GM12872 (cell line): ENCODE data around the gene RHOF.

Experiments used
- TF ChIP-seq, protein P1 (sequence below): IDR thresholded peaks from 3 replicates; pipeline ENCODE4 v1.5.1; 2011; ENCODE audit warnings: low read depth, mild to moderate bottlenecking, low read length, moderate library complexity; ENCODE audit not compliant: insufficient read depth

The RHOF gene

DNA sequence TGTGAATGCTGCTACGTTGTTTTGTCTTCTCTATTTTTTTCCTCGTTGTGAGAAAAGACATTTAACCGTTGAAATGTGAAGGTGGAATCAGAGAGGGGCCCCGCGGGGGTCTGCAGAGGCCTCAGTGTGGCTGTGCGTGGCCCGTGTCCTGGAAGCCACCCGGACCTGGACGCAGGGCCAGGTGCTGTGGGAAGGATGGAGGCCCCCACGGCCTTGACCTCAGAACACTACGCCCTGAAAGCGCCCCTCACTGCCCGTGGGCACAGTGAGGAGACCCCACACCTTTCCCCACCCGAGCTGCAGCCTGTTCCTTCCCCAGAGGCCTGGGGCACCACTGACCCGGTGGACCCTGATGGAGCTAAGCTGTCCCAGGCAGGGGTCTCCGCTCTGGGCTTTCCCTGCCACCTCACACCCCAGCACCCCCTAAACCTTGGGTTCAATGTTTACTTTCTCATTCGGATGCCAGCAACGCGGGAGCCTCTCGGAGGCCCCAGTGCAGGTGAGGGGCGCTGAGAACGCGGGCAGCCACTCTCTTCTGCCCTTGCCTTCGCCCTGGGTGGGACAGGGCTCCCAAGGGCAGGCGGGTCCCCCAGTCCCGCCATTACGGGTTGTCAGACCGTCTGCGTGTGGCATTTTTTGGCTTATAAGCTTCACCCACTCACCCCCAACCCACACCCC, 37.2 kb upstream of the RHOF start:
- TF ChIP-seq, protein P1, sequence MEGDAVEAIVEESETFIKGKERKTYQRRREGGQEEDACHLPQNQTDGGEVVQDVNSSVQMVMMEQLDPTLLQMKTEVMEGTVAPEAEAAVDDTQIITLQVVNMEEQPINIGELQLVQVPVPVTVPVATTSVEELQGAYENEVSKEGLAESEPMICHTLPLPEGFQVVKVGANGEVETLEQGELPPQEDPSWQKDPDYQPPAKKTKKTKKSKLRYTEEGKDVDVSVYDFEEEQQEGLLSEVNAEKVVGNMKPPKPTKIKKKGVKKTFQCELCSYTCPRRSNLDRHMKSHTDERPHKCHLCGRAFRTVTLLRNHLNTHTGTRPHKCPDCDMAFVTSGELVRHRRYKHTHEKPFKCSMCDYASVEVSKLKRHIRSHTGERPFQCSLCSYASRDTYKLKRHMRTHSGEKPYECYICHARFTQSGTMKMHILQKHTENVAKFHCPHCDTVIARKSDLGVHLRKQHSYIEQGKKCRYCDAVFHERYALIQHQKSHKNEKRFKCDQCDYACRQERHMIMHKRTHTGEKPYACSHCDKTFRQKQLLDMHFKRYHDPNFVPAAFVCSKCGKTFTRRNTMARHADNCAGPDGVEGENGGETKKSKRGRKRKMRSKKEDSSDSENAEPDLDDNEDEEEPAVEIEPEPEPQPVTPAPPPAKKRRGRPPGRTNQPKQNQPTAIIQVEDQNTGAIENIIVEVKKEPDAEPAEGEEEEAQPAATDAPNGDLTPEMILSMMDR: no peak

DNA sequence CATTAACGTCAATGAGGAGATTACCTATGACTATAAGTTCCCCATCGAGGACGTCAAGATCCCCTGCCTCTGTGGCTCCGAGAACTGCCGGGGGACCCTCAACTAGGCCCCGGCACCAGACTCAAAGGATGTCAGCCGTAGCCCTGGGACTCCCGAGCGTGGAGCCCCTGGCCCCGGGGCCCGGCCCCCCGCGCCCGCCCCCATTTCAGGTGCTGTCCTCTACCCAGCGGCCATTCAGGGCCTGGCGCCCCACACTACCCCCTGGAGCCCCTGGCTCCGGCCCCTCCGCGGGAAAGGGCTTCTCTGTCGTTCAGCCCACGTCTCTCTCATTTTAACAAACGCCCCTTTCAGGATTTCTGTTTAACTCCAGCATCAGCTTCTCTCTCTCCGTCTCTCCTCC, 36.6 kb upstream of the RHOF start:
- TF ChIP-seq, protein P1: no peak

DNA sequence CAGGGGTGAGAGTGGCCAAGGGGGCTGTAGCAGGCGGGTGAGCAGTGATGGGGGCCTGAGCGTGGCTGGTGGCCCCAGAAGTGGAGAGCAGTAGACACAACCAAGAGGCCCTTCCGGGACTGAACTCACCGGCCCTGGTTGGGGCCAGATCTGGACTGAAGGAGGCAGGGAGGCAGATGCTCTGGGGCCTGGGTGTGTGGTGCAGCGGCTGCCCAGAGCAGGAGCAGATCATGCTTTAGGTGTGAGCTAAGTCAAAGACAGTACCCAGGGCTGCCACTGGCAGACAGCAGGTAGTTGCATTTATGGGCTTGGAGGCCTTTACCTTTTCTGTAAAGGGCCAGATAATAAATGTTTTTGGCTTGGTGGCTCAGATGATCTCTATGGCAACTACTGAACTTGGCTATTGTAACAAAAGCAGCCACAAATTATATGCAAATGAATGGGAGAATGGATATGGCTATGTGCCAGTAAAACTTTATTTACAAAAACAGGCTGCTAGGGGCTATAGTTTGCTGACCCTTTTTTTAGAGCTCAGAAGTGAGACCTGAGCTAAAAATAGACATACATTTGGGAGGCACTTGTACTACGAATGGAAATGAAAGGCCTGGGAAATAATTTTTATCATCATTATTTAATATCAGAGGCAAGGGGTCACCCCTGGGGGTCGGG, 35.9 kb upstream of the RHOF start:
- TF ChIP-seq, protein P1: no peak

DNA sequence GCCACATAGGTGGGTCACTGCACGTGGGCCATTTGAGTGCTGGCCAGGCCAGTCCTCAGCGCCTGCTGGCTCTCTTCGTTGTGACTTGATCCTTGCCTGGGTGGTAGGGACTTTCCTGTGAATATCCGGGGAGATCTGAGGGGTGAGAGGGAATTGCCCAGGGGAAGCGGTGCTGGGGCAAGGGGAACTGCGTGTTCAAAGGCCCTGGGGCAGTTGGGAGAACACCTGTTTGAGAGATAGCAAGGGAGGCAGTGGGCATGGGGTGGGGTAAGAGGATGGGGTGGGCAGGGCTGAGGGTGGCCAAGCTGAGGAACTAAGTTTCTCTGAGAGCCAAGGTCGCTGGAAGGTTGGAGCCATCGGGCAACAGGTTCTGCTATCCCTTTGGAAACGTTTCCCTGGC, 35.3 kb upstream of the RHOF start:
- TF ChIP-seq, protein P1: no peak

DNA sequence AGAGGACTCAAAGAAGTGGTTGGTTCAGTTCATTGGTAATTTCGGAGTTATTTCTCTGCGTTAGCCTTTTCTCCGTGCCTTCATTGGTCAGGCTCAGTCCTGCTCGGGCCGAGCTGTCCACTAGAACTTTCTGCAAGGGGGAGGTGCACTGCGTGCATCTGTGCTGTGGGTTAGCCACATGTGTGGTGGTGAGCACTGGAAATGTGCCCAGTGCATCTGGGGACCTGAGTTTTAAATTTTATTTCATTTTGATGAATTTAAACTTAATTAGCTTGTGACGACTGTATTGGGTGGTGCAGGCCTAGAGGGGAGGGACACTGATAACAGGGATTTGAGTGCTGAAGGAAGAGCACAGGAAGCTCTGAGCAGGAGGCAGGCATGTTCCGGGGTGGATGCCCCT, 34.8 kb upstream of the RHOF start:
- TF ChIP-seq, protein P1: no peak

DNA sequence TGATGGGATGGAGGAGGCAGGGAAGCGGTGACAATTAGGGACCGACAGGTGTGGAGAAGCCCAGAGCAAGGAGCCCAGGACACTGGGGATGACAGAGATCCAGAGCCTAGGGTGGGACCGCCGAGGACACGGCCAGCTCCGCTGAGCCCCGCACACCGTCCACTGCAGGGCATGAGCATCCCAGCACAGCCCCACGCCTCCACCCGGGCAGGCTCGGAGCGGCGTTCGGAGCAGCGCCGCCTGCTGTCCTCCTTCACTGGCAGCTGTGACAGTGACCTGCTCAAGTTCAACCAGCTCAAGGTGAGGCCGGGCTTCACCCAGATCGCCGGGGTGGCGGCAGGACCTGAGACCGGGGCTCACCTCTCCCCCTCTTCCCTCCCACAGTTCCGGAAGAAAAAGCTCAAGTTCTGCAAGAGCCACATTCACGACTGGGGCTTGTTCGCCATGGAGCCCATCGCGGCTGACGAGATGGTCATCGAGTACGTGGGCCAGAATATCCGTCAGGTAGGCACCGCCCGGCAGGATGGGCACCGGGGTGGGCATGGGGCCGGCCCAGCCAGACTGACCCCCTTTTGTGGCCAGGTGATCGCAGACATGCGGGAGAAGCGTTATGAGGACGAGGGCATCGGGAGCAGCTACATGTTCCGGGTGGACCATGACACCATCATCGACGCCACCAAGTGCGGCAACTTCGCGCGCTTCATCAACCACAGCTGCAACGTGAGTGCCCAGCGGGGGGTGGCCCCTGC, 34.0 kb upstream of the RHOF start:
- TF ChIP-seq, protein P1: no peak
